Endothelial cell of umbilical vein (primary cell): ENCODE results near the gene SERPINA1. TPM values are rescaled to one million over a fixed set of nuclear protein-coding genes. Genes with fewer than 3 reads are reported as not detected.

Experiments used
- BruUV-seq: library from RNA; stranded (reverse); fragments of 400-500 nt; replicated peaks from 2 replicates; lab custom pipeline; 2021; lab: Mats Ljungman, UMichigan
- CTCF ChIA-PET: fragments of 300-600, 350-600 bp; sonication (Branson Sonifier 250); formaldehyde crosslinking; loops from one replicate; lab custom pipeline; 2021; ENCODE audit warnings: antibody characterized with exemption, inconsistent platforms; lab: Charles Lee
- POLR2A ChIA-PET: fragments of 300-600, 350-600 bp; sonication (Branson Sonifier 250); formaldehyde crosslinking; loops from one replicate; lab custom pipeline; 2021; ENCODE audit warnings: antibody characterized with exemption, inconsistent platforms; lab: Charles Lee
- DNase-seq: peaks from one replicate; pipeline ENCODE4 v3.0.0-alpha.2; 2011; ENCODE audit warnings: low read depth, low spot score
- FAIRE-seq: peaks from 2 replicates; lab custom pipeline; 2011; peaks lifted over from hg19 to GRCh38; lab: Jason Lieb, UNC
- H2AFZ ChIP-seq: 2 replicates; pipeline ENCODE4 v1.6.0; 2012; ENCODE audit warnings: low read depth, low read length, control low read depth, inconsistent platforms
- H3K27ac ChIP-seq: 2 replicates; pipeline ENCODE4 v1.5.1; 2011; ENCODE audit warnings: low read depth, mild to moderate bottlenecking, control low read depth, low read length, moderate library complexity; ENCODE audit not compliant: insufficient read depth
- H3K27me3 ChIP-seq, 2 experiments: 2 replicates each; pipeline versions ENCODE4 v1.6.0 to v1.6.1; 2011; ENCODE audit warnings: low read length in 2 of 2, mixed read lengths in 1 of 2; ENCODE audit not compliant: control insufficient read depth in 2 of 2, insufficient read depth in 2 of 2
- H3K36me3 ChIP-seq, 2 experiments: 2 replicates in 1 of 2; 3 replicates in 1 of 2; pipeline ENCODE4 v1.5.1; 2011; ENCODE audit warnings: low read length in 2 of 2, mild to moderate bottlenecking in 1 of 2, moderate library complexity in 1 of 2; ENCODE audit not compliant: control insufficient read depth in 2 of 2, insufficient read depth in 2 of 2; ENCODE audit errors: extremely low read depth in 1 of 2
- H3K4me1 ChIP-seq: 3 replicates; pipeline ENCODE4 v1.5.1; 2011; ENCODE audit warnings: mild to moderate bottlenecking, low read length; ENCODE audit not compliant: control insufficient read depth, insufficient read depth; ENCODE audit errors: extremely low read depth
- H3K4me2 ChIP-seq: 2 replicates; pipeline ENCODE4 v1.6.1; 2011; ENCODE audit warnings: low read length, control low read depth, mixed read lengths; ENCODE audit not compliant: insufficient read depth
- H3K4me3 ChIP-seq, 3 experiments: fragments of 200-600 bp in 1 of 3; sonication (generic), shearing (Covaris generic) in 1 of 3; replicated peaks in 1 of 3; 2 replicates each; pipeline ENCODE4 v1.5.1; 2011 to 2016; ENCODE audit warnings: control low read depth in 3 of 3, low read length in 3 of 3, mild to moderate bottlenecking in 2 of 3, inconsistent platforms in 1 of 3, low read depth in 1 of 3, moderate library complexity in 1 of 3; ENCODE audit not compliant: insufficient read depth in 1 of 3
- H3K79me2 ChIP-seq: 2 replicates; pipeline ENCODE4 v1.6.0; 2012; ENCODE audit warnings: low read length, inconsistent platforms; ENCODE audit not compliant: control insufficient read depth, insufficient read depth
- H3K9ac ChIP-seq: replicated peaks from 2 replicates; pipeline ENCODE3; 2011; ENCODE audit warnings: low read length, control low read depth; ENCODE audit not compliant: insufficient read depth; ENCODE audit errors: extremely low read depth
- H3K9me1 ChIP-seq: replicated peaks from 3 replicates; pipeline ENCODE4 v1.6.0; 2011; ENCODE audit warnings: mild to moderate bottlenecking, low read length; ENCODE audit not compliant: control insufficient read depth, insufficient read depth; ENCODE audit errors: extremely low read depth
- H3K9me3 ChIP-seq: replicated peaks from 2 replicates; pipeline ENCODE4 v1.5.1; 2012; ENCODE audit warnings: low read length, inconsistent platforms; ENCODE audit not compliant: control insufficient read depth, insufficient read depth
- H4K20me1 ChIP-seq: replicated peaks from 2 replicates; pipeline ENCODE3; 2011; ENCODE audit warnings: mild to moderate bottlenecking, low read length; ENCODE audit not compliant: control insufficient read depth, insufficient read depth; ENCODE audit errors: extremely low read depth
- CTCF ChIP-seq, 2 donors: IDR thresholded peaks; 1 replicate in 1 of 2; 2 replicates in 1 of 2; pipeline ENCODE4 v1.5.1; 2011; ENCODE audit warnings: low read length in 2 of 2, mild to moderate bottlenecking in 2 of 2, moderate library complexity in 2 of 2, control low read depth in 1 of 2, inconsistent platforms in 1 of 2, low read depth in 1 of 2; ENCODE audit not compliant: insufficient read depth in 1 of 2; ENCODE audit errors: extremely low read depth in 1 of 2
- EZH2 ChIP-seq: IDR thresholded peaks from 2 replicates; pipeline ENCODE4 v1.6.1; 2012; ENCODE audit warnings: borderline replicate concordance, low read depth, mild to moderate bottlenecking, moderate library complexity, low read length, inconsistent platforms; ENCODE audit not compliant: severe bottlenecking
- FOS ChIP-seq: IDR thresholded peaks from 2 replicates; pipeline ENCODE4 v1.6.1; 2011; ENCODE audit warnings: mild to moderate bottlenecking, low read length, moderate library complexity, borderline replicate concordance; ENCODE audit not compliant: insufficient read depth
- GATA2 ChIP-seq: IDR thresholded peaks from 2 replicates; pipeline ENCODE4 v1.7.0; 2011; ENCODE audit warnings: low read depth, mild to moderate bottlenecking, moderate library complexity, mixed read lengths, low read length; ENCODE audit not compliant: insufficient read length, insufficient read depth
- JUN ChIP-seq: IDR thresholded peaks from 2 replicates; pipeline ENCODE4 v1.6.1; 2011; ENCODE audit warnings: borderline replicate concordance, low read depth; ENCODE audit not compliant: insufficient read length, insufficient read depth
- MAX ChIP-seq: IDR thresholded peaks from 2 replicates; pipeline ENCODE4 v1.6.1; 2011; ENCODE audit not compliant: insufficient read depth, insufficient read length
- MYC ChIP-seq: IDR thresholded peaks from one replicate; pipeline ENCODE4 v1.6.1; 2011; ENCODE audit warnings: mild to moderate bottlenecking, low read depth, low read length
- POLR2A ChIP-seq: IDR thresholded peaks from 2 replicates; pipeline ENCODE4 v1.6.1; 2012; ENCODE audit warnings: low read depth, mild to moderate bottlenecking, control low read depth, low read length
- POLR2AphosphoS5 ChIP-seq: IDR thresholded peaks from 2 replicates; pipeline ENCODE4 v1.6.1; 2012; ENCODE audit warnings: low read depth, mild to moderate bottlenecking, control low read depth, low read length, moderate library complexity; ENCODE audit not compliant: insufficient read depth
- dilution Hi-C: fragments of 300-500 bp; cut with MboI; formaldehyde crosslinking; loops from one replicate; pipeline ENCODE4 v1.15.0; 2019; ENCODE audit warnings: low sequenced_read_pairs; ENCODE audit not compliant: extremely low pct_ligation_motif_present
- intact Hi-C: fragments of 100-400 bp; cut with micrococcal nuclease; formaldehyde crosslinking; loops from one replicate; pipeline ENCODE4 v1.10.0; 2022
- polyA plus RNA-seq, 4 experiments: library from polyadenylated mRNA; depleted of rRNA in 3 of 4; stranded (reverse) in 3 of 4; unstranded in 1 of 4; fragments of >200 nt; gene quantifications; 2 replicates each; pipeline versions ENCODE4 v1.2.1 to v1.2.3, GENCODE V29; 2011 to 2012; ENCODE audit warnings: missing spikeins in 1 of 4
- total RNA-seq: library from RNA; stranded (reverse); gene quantifications from 2 replicates; pipeline ENCODE4 v1.2.3, GENCODE V29; 2021

Gene SERPINA1
- total and polyA plus RNA-seq, 2 donors (not counting 3 experiments of a cell fraction or from before 2014, with no cell fraction given) = not detected

- no peak for TF ChIP-seq POLR2A
- no peak for TF ChIP-seq CTCF (IDR thresholded peaks at IDR 0.05; ENCODE audit: extremely low read depth in 1 of 2, insufficient read depth in 1 of 2, low read depth in 1 of 2, low read length in 2 of 2)
- TF ChIP-seq GATA2 = no peak
- no peak for TF ChIP-seq MAX
- TF ChIP-seq POLR2AphosphoS5 = no peak
- no peak for TF ChIP-seq FOS
- TF ChIP-seq JUN = no peak
- no peak for TF ChIP-seq EZH2
- TF ChIP-seq MYC = no peak
- H3K27ac ChIP-seq = no peak overlapping the region
- no peak overlapping the region for H3K9ac ChIP-seq
- CTCF ChIA-PET = no interaction called here
- POLR2A ChIA-PET = no interaction called here
- no peaks in the 10 kb centered on the region for H3K27me3 ChIP-seq
- H3K9me1 ChIP-seq = no peaks in the 10 kb centered on the region
- dilution Hi-C loops (no loop called here), intact Hi-C loops (no loop called here)
- no peaks in the 10 kb centered on the region for H4K20me1 ChIP-seq
- H2AFZ ChIP-seq = no peak overlapping the region
- no peaks in the 10 kb centered on the region for H3K9me3 ChIP-seq
- no peaks in the 10 kb centered on the region for H3K36me3 ChIP-seq
- no peak overlapping the region for H3K4me2 ChIP-seq
- FAIRE-seq (no peak), DNase-seq (no peak)
- no peak overlapping the region for H3K4me3 ChIP-seq
- H3K79me2 ChIP-seq = no peaks in the 10 kb centered on the region
- no peaks in the 10 kb centered on the region for H3K4me1 ChIP-seq
- BruUV-seq = no TSS peak
These were observed 4.1 kb upstream of the SERPINA1 start for GRCh38 chr14:94392510-94392935.
